HG03045 (cell line): Measurements from ENCODE around the gene AJAP1.

ENCODE experiments used
- ATAC-seq: cut with Tn5 transposase; IDR thresholded peaks from one replicate; pipeline ENCODE4 v1.9.1; 2021; ENCODE audit warnings: mild to moderate bottlenecking, moderate library complexity; ENCODE audit not compliant: unreplicated experiment

AJAP1 gene

DNA sequence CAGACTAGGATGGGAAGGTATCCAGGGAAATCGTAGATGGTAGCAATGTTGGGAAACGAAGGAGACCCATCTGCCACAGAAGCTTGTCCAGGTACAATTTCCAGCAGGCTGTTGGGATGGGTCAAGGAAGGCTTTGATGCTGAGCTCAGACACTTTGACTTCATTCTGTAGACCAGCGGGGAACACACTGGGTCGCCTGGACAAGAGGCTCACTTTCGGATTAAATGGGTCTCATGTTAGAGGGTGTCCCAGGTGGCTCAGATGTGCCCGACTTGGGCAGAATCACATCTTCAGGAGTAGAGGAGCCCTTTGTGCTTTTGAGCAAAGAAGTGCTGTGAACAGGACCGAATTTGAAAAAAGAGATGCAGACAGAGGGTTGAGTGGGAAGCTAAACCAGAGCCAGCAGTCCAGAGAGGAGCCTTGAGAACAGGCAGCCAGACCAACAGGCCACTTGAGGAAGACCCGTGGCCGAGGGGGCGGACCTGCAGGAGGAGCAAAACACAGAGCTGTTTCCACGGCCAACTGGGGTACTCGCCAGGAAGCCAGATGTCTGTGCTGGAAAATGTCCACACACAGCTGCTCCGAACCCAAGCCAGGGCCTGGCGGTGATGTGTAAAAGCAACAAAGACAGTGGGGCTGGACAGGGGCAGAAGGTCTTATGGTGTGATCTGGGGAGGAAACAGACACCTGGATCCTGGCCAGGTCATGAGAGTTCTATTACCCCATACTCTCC is 146.9 kb downstream of the AJAP1 start:
- no peak for ATAC-seq

DNA sequence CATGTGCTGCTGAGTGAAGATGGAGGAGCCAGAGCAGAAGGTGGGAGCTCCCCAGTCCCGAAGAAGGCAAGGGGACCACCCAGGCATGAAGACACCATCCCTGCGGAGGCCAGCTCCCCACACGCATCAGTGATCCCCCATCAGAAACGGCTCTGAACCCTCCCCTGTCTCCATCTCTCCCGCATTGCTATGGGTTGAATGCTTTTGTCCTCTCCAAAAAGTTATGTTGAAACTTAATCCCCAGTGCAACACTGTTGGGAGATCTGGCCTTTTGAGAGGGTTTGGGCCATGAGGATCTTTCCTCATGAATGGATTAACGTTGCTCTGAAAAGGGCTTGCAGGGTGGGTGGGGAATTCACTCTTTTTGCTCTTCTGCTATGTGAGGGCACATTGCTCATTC is 147.6 kb downstream of the AJAP1 start:
- no peak for ATAC-seq

DNA sequence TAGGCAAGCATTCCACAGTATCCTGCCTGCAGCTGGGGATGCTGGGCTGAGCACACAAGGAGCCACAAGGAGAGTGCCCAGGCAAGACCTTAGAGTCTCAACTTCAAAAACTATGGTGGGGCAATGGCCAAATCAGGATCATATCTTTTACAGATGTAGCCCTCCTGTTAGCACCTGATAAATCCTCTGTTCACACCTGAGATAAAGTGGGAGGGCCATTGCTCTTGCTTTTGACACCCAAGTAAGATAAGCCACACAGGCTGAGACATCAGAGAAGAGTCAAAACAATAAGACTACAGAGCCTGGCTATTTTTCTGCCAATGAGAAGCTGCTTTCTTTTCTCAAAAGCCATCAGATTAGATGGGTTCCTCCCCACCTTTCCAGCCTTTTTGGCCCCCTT is 148.9 kb downstream of the AJAP1 start:
- ATAC-seq = no peak

DNA sequence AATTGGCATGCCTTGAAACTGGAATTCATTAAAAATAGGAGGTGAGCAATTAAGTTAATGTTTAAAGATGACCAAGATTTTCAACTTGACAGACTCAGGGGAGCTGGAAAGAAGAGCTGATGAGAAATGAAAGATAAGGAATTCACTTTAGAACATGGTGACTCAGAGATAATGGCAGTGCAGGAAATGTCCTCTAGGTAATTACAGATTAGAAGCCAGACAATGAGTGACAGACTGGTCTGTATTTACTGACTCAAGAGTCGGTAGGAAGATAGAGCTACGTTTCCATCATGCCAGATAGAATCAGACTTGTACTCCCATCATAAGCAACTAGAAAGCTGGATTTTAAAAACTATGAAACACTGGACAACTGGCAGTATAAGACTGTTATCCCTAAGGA is 151.6 kb downstream of the AJAP1 start:
- no peak for ATAC-seq

DNA sequence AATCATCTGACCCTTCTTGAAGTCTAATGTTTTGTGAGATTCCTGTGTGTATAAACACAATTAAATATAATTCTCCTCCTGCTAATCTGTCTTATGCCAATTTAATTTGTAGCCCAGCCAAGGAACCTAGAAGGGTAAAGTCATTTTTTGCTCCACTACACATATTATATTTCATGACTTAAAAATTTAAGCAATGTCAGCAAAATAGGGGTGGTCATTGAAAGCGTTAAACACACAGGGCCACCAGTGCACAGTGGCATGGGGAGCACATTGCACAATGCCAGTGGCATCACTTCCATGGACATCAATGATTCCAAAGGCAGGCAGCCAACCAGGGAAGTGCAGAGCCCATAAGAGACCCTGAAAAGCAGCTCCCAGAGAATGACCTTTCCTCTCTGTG is 166.1 kb downstream of the AJAP1 start:
- no peak for ATAC-seq

DNA sequence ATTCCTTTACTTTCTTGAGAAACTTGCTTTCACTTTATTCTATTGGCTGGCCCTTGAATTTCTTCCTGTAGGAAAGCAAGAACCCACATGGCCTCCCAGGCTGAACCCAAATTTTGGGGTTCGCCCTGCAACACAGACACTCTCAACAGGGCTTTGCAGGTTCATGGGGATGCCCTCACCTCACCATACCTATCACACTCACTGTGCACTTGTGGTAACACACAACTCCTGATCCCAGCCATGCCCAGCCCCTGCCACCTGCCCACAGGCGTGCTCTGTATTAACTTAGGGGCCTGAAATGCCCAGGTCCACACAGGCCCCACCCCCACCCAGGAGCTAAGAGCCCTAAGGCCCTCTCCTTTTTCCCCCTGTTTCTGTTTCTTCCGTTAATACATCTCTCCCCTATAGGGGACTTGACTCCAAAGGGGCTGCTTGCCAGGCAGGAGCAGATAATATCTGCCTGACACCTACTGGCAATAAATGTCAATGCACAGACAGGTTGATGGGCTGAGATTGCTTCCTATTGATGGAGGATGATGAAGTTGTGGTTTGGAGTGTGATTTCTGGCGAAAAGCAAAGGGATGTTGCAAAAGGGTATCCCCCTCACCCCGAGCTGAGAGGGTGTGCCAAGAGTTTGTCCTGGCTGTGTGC is 171.5 kb downstream of the AJAP1 start:
- no peak for ATAC-seq

DNA sequence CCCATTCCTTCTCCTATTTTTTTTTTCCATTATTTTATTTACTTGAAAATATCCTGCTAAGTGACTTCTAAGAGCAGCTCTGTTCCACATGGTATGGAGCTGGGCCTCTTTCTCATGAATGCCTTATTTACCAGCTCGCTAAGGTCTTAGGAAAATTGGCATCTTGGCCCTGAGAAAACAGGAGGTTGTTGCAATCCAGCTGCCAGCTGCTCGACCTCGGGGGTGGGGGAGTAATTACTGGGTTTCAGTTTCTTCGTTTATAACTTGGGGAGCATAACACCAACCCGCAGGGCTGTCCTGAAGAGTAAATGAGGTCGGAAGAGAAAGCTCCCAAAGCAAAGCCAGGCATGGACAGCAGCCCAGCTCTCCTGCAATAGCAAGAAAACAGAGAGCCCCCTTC is 176.3 kb downstream of the AJAP1 start:
- no peak for ATAC-seq

DNA sequence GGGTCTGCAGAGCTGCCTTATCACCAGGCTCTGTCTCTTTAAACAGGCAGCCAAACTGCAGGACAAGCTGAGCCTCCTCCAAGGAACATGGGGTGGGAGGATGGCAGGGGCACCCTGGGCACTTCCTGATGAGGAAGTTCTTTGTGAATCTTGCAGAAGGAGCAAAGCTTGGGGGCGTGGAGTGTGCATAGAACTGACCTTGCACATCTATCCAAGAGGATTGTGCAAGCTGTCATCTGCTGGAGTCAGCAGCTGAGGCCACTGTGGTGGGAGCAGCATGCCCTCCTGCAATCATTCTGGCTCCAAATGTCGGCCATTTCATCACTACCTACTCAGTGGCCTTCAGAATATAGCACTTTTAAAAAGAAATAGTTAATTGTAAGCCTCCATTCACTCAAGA is 182.2 kb downstream of the AJAP1 start:
- ATAC-seq = no peak

DNA sequence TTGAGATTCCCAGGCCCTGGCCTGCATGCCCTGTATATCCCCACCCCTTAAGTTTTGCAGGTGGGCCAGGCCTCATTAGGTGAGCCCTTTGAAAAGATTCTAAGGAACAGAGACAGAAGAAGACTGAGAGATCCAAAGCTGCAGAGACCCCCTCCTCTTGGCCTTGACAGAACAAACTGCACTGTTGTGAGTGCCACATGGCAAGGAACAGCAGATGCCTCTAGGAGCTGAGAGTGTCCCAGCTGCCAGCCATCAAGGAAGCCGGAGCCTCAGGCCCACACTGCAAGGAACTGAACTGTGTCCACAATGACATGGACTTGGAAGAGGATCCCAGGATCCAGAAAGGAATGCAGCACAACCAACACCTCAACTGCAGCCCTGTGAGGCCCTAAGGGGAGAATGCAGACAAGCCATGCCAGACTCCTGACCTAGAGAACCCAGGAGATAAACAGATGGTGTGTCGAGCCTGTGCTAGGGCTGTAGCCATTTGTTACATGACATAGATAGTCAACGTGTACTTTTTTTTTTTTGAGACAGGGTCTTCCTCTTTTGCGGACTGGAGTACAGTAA is 182.7 kb downstream of the AJAP1 start:
- ATAC-seq = no peak

DNA sequence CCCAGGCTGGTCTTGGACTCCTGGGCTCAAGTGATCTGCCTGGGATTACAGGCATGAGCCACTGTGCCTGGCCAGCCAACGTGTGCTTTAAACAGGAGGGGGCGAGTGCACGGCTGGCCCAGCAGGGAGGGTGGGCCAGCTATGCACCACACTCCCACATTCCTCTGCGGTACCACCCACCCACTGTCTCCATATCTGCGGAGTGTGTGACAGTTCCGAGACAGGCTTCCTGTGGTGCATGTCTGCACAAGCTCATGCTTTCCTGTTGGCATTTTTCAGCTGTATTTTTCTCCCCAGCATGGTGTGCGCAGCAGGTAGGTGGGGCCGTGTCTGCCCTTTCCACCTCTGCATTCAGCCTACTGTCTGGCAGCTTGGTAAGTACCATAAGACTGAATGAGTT is 183.3 kb downstream of the AJAP1 start:
- no peak for ATAC-seq

DNA sequence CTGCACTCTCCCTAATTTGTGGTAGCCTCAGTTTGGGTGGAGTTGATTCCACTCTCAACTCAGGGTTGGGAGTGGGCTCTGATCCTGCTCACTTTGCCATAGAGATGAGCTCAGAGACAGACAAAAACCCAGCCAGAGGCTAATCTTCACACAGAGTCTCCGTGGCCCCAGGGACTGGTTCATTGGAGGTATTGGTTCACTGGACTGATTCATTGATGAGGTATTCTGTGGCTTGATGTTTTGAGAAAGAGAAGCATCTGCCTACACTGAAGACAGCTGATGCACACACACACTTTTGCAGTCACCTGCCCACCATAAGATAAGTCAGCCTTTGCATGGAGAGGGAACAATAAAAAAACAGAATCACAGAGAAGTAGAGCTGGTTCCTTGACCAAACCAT is 183.8 kb downstream of the AJAP1 start:
- no peak for ATAC-seq
